GM23338 (cell line): ENCODE data around the gene MYH14. TPM values are rescaled to one million over a fixed set of nuclear protein-coding genes. Genes with fewer than 3 reads are reported as not detected.

Experiments used
- ATAC-seq: fragments of 200-7000 bp; cut with Tn5 transposase; 3 replicates; pipeline ENCODE4 v1.9.1; 2020
- DNase-seq: peaks from one replicate; pipeline ENCODE4 v3.0.0-alpha.2; 2015; ENCODE audit warnings: low spot score
- H2AFZ ChIP-seq: fragments of 200-600 bp; sonication (generic); 2 replicates; pipeline ENCODE4 v1.8.0; 2016; ENCODE audit warnings: antibody characterized with exemption, mild to moderate bottlenecking, moderate library complexity
- H3F3A ChIP-seq: fragments of 200-600 bp; sonication (generic); replicated peaks from 2 replicates; pipeline ENCODE4 v1.8.0; 2017; ENCODE audit warnings: antibody characterized with exemption, mixed run types, low read depth
- H3K27ac ChIP-seq: fragments of 200-600 bp; sonication (generic); 2 replicates; pipeline ENCODE4 v1.6.1; 2016; ENCODE audit warnings: low read depth
- H3K27me3 ChIP-seq: fragments of 200-600 bp; sonication (generic); 2 replicates; pipeline ENCODE4 v1.8.0; 2016; ENCODE audit warnings: mild to moderate bottlenecking, mixed run types, moderate library complexity; ENCODE audit not compliant: insufficient read depth
- H3K36me3 ChIP-seq: fragments of 200-600 bp; sonication (generic); 2 replicates; pipeline ENCODE4 v1.8.0; 2016; ENCODE audit warnings: mild to moderate bottlenecking; ENCODE audit not compliant: insufficient read depth
- H3K4me1 ChIP-seq: fragments of 200-600 bp; sonication (generic); 2 replicates; pipeline ENCODE4 v1.8.0; 2016; ENCODE audit warnings: mild to moderate bottlenecking, moderate library complexity; ENCODE audit not compliant: insufficient read depth
- H3K4me2 ChIP-seq: fragments of 200-600 bp; sonication (generic); 2 replicates; pipeline ENCODE4 v1.7.1; 2017; ENCODE audit warnings: mixed run types
- H3K4me3 ChIP-seq: fragments of 200-600 bp; sonication (generic); 2 replicates; pipeline ENCODE4 v1.6.1; 2016; ENCODE audit warnings: mixed run types
- H3K79me2 ChIP-seq: fragments of 200-600 bp; sonication (generic); replicated peaks from 2 replicates; pipeline ENCODE4 v1.8.0; 2017; ENCODE audit warnings: mild to moderate bottlenecking; ENCODE audit not compliant: insufficient read depth
- H3K9me2 ChIP-seq: fragments of 200-600 bp; sonication (generic); 2 replicates; pipeline ENCODE4 v1.8.0; 2017; ENCODE audit not compliant: insufficient read depth
- H4K20me1 ChIP-seq: fragments of 200-600 bp; sonication (generic); replicated peaks from 2 replicates; pipeline ENCODE4 v1.8.0; 2017; ENCODE audit warnings: mild to moderate bottlenecking; ENCODE audit not compliant: insufficient read depth
- H3K27ac Mint-ChIP-seq: 2 replicates; pipeline ENCODE4 v1.8.0; 2020; ENCODE audit warnings: inconsistent platforms, mild to moderate bottlenecking, moderate library complexity, mixed read lengths
- H3K27me3 Mint-ChIP-seq: 3 replicates; pipeline ENCODE4 v1.8.0; 2022; ENCODE audit warnings: low read depth, mild to moderate bottlenecking, moderate library complexity, mixed read lengths, inconsistent platforms; ENCODE audit not compliant: insufficient read depth, poor library complexity
- H3K36me3 Mint-ChIP-seq: 3 replicates; pipeline ENCODE4 v1.8.0; 2021; ENCODE audit warnings: low read depth, mild to moderate bottlenecking, inconsistent platforms, moderate library complexity, mixed read lengths
- H3K4me1 Mint-ChIP-seq: 3 replicates; pipeline ENCODE4 v1.8.0; 2020; ENCODE audit warnings: mild to moderate bottlenecking, inconsistent platforms, mixed read lengths
- H3K4me3 Mint-ChIP-seq: 3 replicates; pipeline ENCODE4 v1.8.0; 2021; ENCODE audit warnings: moderate library complexity, mild to moderate bottlenecking, inconsistent platforms, mixed read lengths
- H3K9me3 Mint-ChIP-seq: 3 replicates; pipeline ENCODE4 v1.8.0; 2020; ENCODE audit warnings: moderate library complexity, mild to moderate bottlenecking, inconsistent platforms, mixed read lengths
- CREB1 ChIP-seq: fragments of 250-450 bp; sonication (Bioruptor Pico); IDR thresholded peaks from 2 replicates; pipeline ENCODE4 v1.5.0; 2020; ENCODE audit warnings: low read depth, mild to moderate bottlenecking, moderate library complexity
- ETS1 ChIP-seq: IDR thresholded peaks from 2 replicates; pipeline ENCODE4 v1.6.1; 2016; ENCODE audit warnings: antibody characterized with exemption
- EZH2 ChIP-seq: fragments of 200-600 bp; sonication (generic); IDR thresholded peaks from one replicate; pipeline ENCODE4 v1.8.0; 2017; ENCODE audit warnings: antibody characterized with exemption, mild to moderate bottlenecking, low read depth; ENCODE audit not compliant: unreplicated experiment
- EZH2phosphoT487 ChIP-seq: fragments of 200-600 bp; sonication (generic); IDR thresholded peaks from one replicate; pipeline ENCODE4 v1.8.1; 2018; ENCODE audit warnings: antibody characterized with exemption; ENCODE audit not compliant: unreplicated experiment
- JUNB ChIP-seq: IDR thresholded peaks from one replicate; pipeline ENCODE4 v1.6.1; 2016; ENCODE audit warnings: antibody characterized with exemption; ENCODE audit not compliant: unreplicated experiment
- NANOG ChIP-seq: IDR thresholded peaks from 2 replicates; pipeline ENCODE4 v1.6.1; 2016; ENCODE audit warnings: antibody characterized with exemption, borderline replicate concordance
- POLR2AphosphoS5 ChIP-seq: IDR thresholded peaks from 2 replicates; pipeline ENCODE4 v1.6.1; 2016; ENCODE audit warnings: antibody characterized with exemption, low read depth
- STAT1 ChIP-seq: IDR thresholded peaks from one replicate; pipeline ENCODE4 v1.6.1; 2016; ENCODE audit warnings: antibody characterized with exemption; ENCODE audit not compliant: unreplicated experiment
- ZNF114 ChIP-seq: fragments of 250-450 bp; sonication (Bioruptor Pico); IDR thresholded peaks from 2 replicates; pipeline ENCODE4 v1.5.0; 2020; ENCODE audit warnings: mild to moderate bottlenecking, moderate library complexity
- ZNF331 ChIP-seq: fragments of 250-450 bp; sonication (Bioruptor Pico); IDR thresholded peaks from 2 replicates; pipeline ENCODE4 v1.5.0; 2020; ENCODE audit warnings: low read depth, mild to moderate bottlenecking, moderate library complexity
- polyA plus RNA-seq: library from polyadenylated mRNA; unstranded; fragments of >200 nt; fragmentation: Nextera tagmentation; extraction: Ambion mirVana; gene quantifications from 2 replicates; pipeline ENCODE4 v1.2.1, GENCODE V29; 2016
- total RNA-seq: library from RNA; depleted of rRNA; stranded (reverse); fragments of >200 nt; shearing (Covaris generic); gene quantifications from 2 replicates; pipeline ENCODE4 v1.2.3, GENCODE V29; 2014
- TF ChIP-seq, protein P1 (sequence below): IDR thresholded peaks from one replicate; pipeline ENCODE4 v1.6.1; 2018; ENCODE audit warnings: antibody characterized with exemption; ENCODE audit not compliant: unreplicated experiment
- TF ChIP-seq, protein P2 (sequence below), 2 experiments: fragments of 200-600 bp in 1 of 2; sonication (generic) in 1 of 2; conservative IDR thresholded peaks; 2 replicates each; pipeline versions ENCODE4 v1.5.1 to v1.6.1; 2016 to 2017; ENCODE audit warnings: antibody characterized with exemption in 2 of 2, low read depth in 2 of 2, mild to moderate bottlenecking in 2 of 2, moderate library complexity in 1 of 2
- TF ChIP-seq, protein P3 (sequence below): fragments of 250-450 bp; sonication (Bioruptor Pico); IDR thresholded peaks from 2 replicates; pipeline ENCODE4 v1.5.0; 2020; ENCODE audit warnings: mild to moderate bottlenecking, moderate library complexity

MYH14 gene
- total and polyA plus RNA-seq, 2 experiments from 2014 or later, result 25.5 to 27.5 TPM

GRCh38 chr19:50268501-50268900 lies 65.1 kb downstream of the MYH14 start:
- no peak overlapping the region for H3K27ac Mint-ChIP-seq
- H3K9me3 Mint-ChIP-seq, result peaks cover 95% of the 10 kb centered on the region
- H3K27me3 Mint-ChIP-seq, result peaks cover 2% of the 10 kb centered on the region
- no peak overlapping the region for H3K4me3 Mint-ChIP-seq
- H3F3A ChIP-seq, result no peaks in the 10 kb centered on the region
- ATAC-seq (no peak), DNase-seq (no peak)
- no peaks in the 10 kb centered on the region for H3K79me2 ChIP-seq
- no peaks in the 10 kb centered on the region for H3K4me1 Mint-ChIP-seq
- H3K36me3 ChIP-seq, result no peaks in the 10 kb centered on the region
- no peaks in the 10 kb centered on the region for H3K9me2 ChIP-seq
- no peaks in the 10 kb centered on the region for H4K20me1 ChIP-seq
- H3K4me3 ChIP-seq, result no peak overlapping the region
- peaks cover 44% of the 10 kb centered on the region for H3K36me3 Mint-ChIP-seq
- no peak overlapping the region for H2AFZ ChIP-seq
- H3K4me1 ChIP-seq, result no peaks in the 10 kb centered on the region; the same call in 1 of the 2 replicates
- TF ChIP-seq EZH2phosphoT487, result no peak
- no peak for TF ChIP-seq POLR2AphosphoS5
- no peak for TF ChIP-seq NANOG
- TF ChIP-seq, protein P1, sequence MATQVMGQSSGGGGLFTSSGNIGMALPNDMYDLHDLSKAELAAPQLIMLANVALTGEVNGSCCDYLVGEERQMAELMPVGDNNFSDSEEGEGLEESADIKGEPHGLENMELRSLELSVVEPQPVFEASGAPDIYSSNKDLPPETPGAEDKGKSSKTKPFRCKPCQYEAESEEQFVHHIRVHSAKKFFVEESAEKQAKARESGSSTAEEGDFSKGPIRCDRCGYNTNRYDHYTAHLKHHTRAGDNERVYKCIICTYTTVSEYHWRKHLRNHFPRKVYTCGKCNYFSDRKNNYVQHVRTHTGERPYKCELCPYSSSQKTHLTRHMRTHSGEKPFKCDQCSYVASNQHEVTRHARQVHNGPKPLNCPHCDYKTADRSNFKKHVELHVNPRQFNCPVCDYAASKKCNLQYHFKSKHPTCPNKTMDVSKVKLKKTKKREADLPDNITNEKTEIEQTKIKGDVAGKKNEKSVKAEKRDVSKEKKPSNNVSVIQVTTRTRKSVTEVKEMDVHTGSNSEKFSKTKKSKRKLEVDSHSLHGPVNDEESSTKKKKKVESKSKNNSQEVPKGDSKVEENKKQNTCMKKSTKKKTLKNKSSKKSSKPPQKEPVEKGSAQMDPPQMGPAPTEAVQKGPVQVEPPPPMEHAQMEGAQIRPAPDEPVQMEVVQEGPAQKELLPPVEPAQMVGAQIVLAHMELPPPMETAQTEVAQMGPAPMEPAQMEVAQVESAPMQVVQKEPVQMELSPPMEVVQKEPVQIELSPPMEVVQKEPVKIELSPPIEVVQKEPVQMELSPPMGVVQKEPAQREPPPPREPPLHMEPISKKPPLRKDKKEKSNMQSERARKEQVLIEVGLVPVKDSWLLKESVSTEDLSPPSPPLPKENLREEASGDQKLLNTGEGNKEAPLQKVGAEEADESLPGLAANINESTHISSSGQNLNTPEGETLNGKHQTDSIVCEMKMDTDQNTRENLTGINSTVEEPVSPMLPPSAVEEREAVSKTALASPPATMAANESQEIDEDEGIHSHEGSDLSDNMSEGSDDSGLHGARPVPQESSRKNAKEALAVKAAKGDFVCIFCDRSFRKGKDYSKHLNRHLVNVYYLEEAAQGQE, result no peak
- TF ChIP-seq ZNF331 (CRISPR knock-in tag), result no peak
- TF ChIP-seq STAT1, result no peak
- TF ChIP-seq, protein P2, sequence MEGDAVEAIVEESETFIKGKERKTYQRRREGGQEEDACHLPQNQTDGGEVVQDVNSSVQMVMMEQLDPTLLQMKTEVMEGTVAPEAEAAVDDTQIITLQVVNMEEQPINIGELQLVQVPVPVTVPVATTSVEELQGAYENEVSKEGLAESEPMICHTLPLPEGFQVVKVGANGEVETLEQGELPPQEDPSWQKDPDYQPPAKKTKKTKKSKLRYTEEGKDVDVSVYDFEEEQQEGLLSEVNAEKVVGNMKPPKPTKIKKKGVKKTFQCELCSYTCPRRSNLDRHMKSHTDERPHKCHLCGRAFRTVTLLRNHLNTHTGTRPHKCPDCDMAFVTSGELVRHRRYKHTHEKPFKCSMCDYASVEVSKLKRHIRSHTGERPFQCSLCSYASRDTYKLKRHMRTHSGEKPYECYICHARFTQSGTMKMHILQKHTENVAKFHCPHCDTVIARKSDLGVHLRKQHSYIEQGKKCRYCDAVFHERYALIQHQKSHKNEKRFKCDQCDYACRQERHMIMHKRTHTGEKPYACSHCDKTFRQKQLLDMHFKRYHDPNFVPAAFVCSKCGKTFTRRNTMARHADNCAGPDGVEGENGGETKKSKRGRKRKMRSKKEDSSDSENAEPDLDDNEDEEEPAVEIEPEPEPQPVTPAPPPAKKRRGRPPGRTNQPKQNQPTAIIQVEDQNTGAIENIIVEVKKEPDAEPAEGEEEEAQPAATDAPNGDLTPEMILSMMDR (conservative IDR thresholded peaks at IDR 0.05; ENCODE audit: low read depth in 2 of 2), result no peak
- TF ChIP-seq JUNB, result no peak
- TF ChIP-seq ZNF114 (CRISPR knock-in tag), result no peak
- TF ChIP-seq CREB1 (CRISPR knock-in tag), result no peak
- no peak for TF ChIP-seq EZH2
- no peak for TF ChIP-seq ETS1
- TF ChIP-seq, protein P3, sequence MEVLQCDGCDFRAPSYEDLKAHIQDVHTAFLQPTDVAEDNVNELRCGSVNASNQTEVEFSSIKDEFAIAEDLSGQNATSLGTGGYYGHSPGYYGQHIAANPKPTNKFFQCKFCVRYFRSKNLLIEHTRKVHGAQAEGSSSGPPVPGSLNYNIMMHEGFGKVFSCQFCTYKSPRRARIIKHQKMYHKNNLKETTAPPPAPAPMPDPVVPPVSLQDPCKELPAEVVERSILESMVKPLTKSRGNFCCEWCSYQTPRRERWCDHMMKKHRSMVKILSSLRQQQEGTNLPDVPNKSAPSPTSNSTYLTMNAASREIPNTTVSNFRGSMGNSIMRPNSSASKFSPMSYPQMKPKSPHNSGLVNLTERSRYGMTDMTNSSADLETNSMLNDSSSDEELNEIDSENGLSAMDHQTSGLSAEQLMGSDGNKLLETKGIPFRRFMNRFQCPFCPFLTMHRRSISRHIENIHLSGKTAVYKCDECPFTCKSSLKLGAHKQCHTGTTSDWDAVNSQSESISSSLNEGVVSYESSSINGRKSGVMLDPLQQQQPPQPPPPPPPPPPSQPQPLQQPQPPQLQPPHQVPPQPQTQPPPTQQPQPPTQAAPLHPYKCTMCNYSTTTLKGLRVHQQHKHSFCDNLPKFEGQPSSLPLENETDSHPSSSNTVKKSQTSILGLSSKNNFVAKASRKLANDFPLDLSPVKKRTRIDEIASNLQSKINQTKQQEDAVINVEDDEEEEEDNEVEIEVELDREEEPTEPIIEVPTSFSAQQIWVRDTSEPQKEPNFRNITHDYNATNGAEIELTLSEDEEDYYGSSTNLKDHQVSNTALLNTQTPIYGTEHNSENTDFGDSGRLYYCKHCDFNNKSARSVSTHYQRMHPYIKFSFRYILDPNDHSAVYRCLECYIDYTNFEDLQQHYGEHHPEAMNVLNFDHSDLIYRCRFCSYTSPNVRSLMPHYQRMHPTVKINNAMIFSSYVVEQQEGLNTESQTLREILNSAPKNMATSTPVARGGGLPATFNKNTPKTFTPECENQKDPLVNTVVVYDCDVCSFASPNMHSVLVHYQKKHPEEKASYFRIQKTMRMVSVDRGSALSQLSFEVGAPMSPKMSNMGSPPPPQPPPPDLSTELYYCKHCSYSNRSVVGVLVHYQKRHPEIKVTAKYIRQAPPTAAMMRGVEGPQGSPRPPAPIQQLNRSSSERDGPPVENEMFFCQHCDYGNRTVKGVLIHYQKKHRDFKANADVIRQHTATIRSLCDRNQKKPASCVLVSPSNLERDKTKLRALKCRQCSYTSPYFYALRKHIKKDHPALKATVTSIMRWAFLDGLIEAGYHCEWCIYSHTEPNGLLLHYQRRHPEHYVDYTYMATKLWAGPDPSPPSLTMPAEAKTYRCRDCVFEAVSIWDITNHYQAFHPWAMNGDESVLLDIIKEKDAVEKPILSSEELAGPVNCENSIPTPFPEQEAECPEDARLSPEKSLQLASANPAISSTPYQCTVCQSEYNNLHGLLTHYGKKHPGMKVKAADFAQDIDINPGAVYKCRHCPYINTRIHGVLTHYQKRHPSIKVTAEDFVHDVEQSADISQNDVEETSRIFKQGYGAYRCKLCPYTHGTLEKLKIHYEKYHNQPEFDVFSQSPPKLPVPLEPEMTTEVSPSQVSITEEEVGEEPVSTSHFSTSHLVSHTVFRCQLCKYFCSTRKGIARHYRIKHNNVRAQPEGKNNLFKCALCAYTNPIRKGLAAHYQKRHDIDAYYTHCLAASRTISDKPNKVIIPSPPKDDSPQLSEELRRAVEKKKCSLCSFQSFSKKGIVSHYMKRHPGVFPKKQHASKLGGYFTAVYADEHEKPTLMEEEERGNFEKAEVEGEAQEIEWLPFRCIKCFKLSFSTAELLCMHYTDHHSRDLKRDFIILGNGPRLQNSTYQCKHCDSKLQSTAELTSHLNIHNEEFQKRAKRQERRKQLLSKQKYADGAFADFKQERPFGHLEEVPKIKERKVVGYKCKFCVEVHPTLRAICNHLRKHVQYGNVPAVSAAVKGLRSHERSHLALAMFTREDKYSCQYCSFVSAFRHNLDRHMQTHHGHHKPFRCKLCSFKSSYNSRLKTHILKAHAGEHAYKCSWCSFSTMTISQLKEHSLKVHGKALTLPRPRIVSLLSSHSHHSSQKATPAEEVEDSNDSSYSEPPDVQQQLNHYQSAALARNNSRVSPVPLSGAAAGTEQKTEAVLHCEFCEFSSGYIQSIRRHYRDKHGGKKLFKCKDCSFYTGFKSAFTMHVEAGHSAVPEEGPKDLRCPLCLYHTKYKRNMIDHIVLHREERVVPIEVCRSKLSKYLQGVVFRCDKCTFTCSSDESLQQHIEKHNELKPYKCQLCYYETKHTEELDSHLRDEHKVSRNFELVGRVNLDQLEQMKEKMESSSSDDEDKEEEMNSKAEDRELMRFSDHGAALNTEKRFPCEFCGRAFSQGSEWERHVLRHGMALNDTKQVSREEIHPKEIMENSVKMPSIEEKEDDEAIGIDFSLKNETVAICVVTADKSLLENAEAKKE (CRISPR knock-in tag), result no peak
- H3K4me2 ChIP-seq, result no peak overlapping the region
- no peak overlapping the region for H3K27ac ChIP-seq
- no peaks in the 10 kb centered on the region for H3K27me3 ChIP-seq
